GM12878 (cell line): ENCODE results near the gene POFUT2.

Experiments used
- HDAC2 ChIP-seq: fragments of 200-600 bp; sonication (generic); IDR thresholded peaks from 2 replicates; pipeline ENCODE4 v1.6.1; 2017
- MTA3 ChIP-seq: IDR thresholded peaks from 2 replicates; pipeline ENCODE4 v1.6.1; 2012; ENCODE audit warnings: low read length, inconsistent platforms, borderline replicate concordance
- POLR2A ChIP-seq: IDR thresholded peaks from 2 replicates; pipeline ENCODE4 v1.6.1; 2011; ENCODE audit warnings: low read depth, mild to moderate bottlenecking, low read length
- RFX5 ChIP-seq: IDR thresholded peaks from 2 replicates; pipeline ENCODE4 v1.6.1; 2011; ENCODE audit warnings: low read depth, low read length, improper control_type of control experiment
- ZBTB11 ChIP-seq: fragments of 450-650 bp; formaldehyde crosslinking; IDR thresholded peaks from 2 replicates; pipeline ENCODE4 v1.5.0; 2022; ENCODE audit warnings: mild to moderate bottlenecking, missing genetic modification characterization
- ZNF274 ChIP-seq: IDR thresholded peaks from one replicate; pipeline ENCODE4 v1.8.0; 2011; ENCODE audit not compliant: insufficient read length, insufficient read depth
- TF ChIP-seq, protein P1 (sequence below), 3 experiments: IDR thresholded peaks in 2 of 3; conservative IDR thresholded peaks in 1 of 3; 2 replicates each; pipeline ENCODE4 v1.5.1; 2011; ENCODE audit warnings: low read depth in 3 of 3, low read length in 3 of 3, mild to moderate bottlenecking in 3 of 3, control low read depth in 2 of 3, moderate library complexity in 2 of 3, inconsistent platforms in 1 of 3, mixed read lengths in 1 of 3; ENCODE audit not compliant: control insufficient read depth in 2 of 3, insufficient read depth in 1 of 3; ENCODE audit errors: extremely low read depth in 1 of 3

DNA sequence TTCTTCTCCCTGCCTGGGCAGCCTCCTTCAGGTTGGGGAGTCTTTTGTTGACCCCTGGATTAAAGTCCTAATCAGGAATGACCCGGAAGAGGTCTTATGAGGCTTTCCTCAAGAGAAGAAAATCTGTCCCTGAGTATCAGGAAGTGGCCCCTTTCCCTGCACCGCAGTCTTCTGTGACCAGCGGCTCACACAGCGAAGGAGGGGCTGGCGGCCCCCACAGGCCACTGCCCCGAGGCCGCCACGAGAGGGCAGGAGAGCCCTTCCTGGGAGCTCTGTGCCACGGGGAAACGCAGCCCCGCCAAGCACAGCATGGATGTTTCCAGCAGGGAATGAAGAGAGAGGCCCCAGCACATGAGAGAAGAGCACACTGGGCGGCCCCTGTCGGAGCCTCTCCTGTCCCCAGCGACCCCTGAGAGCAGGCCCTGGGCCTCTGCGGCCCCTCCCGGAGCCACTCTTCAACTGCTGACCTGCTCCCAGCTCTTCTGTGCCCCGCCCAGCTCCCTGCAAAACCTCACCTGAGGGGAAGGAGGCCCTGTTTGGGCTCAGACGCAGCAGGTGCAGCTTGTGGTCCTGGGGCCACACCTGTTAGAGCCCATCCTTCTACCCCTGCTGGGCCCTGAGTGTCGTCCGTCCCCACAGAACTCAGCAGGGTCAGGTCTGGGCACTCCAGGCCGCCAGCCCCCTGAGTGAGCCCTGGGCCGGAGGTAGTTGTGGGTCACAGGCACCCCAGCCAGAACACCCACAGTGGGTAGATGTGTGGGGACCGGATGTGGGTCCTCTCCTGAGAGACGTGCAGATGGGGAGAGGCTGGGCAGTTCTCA, 4.9 kb upstream of the POFUT2 start:
- TF ChIP-seq, protein P1, sequence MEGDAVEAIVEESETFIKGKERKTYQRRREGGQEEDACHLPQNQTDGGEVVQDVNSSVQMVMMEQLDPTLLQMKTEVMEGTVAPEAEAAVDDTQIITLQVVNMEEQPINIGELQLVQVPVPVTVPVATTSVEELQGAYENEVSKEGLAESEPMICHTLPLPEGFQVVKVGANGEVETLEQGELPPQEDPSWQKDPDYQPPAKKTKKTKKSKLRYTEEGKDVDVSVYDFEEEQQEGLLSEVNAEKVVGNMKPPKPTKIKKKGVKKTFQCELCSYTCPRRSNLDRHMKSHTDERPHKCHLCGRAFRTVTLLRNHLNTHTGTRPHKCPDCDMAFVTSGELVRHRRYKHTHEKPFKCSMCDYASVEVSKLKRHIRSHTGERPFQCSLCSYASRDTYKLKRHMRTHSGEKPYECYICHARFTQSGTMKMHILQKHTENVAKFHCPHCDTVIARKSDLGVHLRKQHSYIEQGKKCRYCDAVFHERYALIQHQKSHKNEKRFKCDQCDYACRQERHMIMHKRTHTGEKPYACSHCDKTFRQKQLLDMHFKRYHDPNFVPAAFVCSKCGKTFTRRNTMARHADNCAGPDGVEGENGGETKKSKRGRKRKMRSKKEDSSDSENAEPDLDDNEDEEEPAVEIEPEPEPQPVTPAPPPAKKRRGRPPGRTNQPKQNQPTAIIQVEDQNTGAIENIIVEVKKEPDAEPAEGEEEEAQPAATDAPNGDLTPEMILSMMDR (IDR thresholded peaks at IDR 0.05 in 2 of 3, conservative IDR thresholded peaks at IDR 0.05 in 1 of 3; ENCODE audit: control insufficient read depth in 2 of 3, extremely low read depth in 1 of 3, insufficient read depth in 1 of 3, low read depth in 3 of 3, low read length in 3 of 3), result peak; percentile 85 to 94 (median 92)
- TF ChIP-seq ZNF274 (no peak), HDAC2 (no peak), MTA3 (no peak), ZBTB11 (no peak), RFX5 (no peak), POLR2A (no peak; the same call in 1 of the 2 replicates)
